A673 (cell line): ENCODE results near the gene SLC14A1. TPM values are rescaled to one million over a fixed set of nuclear protein-coding genes. Genes with fewer than 3 reads are reported as not detected.

Source experiments
- BruUV-seq: library from RNA; stranded (reverse); fragments of 400-500 nt; replicated peaks from 2 replicates; lab custom pipeline; 2021; lab: Mats Ljungman, UMichigan
- CTCF ChIA-PET: fragments of 300-600 bp; sonication (Branson Sonifier 250); formaldehyde crosslinking; loops from one replicate; lab custom pipeline; 2022; ENCODE audit warnings: antibody characterized with exemption; lab: Charles Lee
- POLR2A ChIA-PET: fragments of 300-600 bp; sonication (Branson Sonifier 250); formaldehyde crosslinking; loops from one replicate; lab custom pipeline; 2022; ENCODE audit warnings: antibody characterized with exemption; ENCODE audit not compliant: low non-redundant PET; lab: Charles Lee
- DNase-seq: peaks from one replicate; pipeline ENCODE4 v3.0.0-alpha.2; 2015; ENCODE audit warnings: low spot score
- H3K27ac ChIP-seq: fragments of 200-600 bp; sonication (generic); 2 replicates; pipeline ENCODE4 v1.5.1; 2016; ENCODE audit warnings: mixed run types, low read depth, mild to moderate bottlenecking, mixed read lengths, antibody characterized with exemption, low read length; ENCODE audit not compliant: poor library complexity, severe bottlenecking
- H3K27me3 ChIP-seq: fragments of 200-600 bp; sonication (generic); replicated peaks from 2 replicates; pipeline ENCODE4 v1.6.1; 2017; ENCODE audit warnings: mixed run types, low read depth, mild to moderate bottlenecking, mixed read lengths, antibody characterized with exemption, low read length; ENCODE audit not compliant: insufficient read depth, poor library complexity
- H3K36me3 ChIP-seq: fragments of 200-600 bp; sonication (generic); 2 replicates; pipeline ENCODE4 v1.6.1; 2016; ENCODE audit warnings: mixed run types, mild to moderate bottlenecking, mixed read lengths, antibody characterized with exemption, low read length; ENCODE audit not compliant: insufficient read depth, poor library complexity, severe bottlenecking
- H3K4me1 ChIP-seq: fragments of 200-600 bp; sonication (generic); 2 replicates; pipeline ENCODE4 v1.6.1; 2017; ENCODE audit warnings: mixed run types, mild to moderate bottlenecking, mixed read lengths, antibody characterized with exemption, low read length; ENCODE audit not compliant: insufficient read depth, poor library complexity, severe bottlenecking
- H3K4me3 ChIP-seq: fragments of 200-600 bp; sonication (generic); 2 replicates; pipeline ENCODE4 v1.5.1; 2016; ENCODE audit warnings: low read depth, mixed run types, mild to moderate bottlenecking, mixed read lengths, low read length; ENCODE audit not compliant: poor library complexity, severe bottlenecking
- H3K9me3 ChIP-seq: fragments of 200-600 bp; sonication (generic); 2 replicates; pipeline ENCODE4 v1.6.1; 2016; ENCODE audit warnings: mixed run types, low read depth, mild to moderate bottlenecking, mixed read lengths, antibody characterized with exemption, low read length; ENCODE audit not compliant: poor library complexity, severe bottlenecking
- EZH2 ChIP-seq: fragments of 200-600 bp; sonication (generic); IDR thresholded peaks from 2 replicates; pipeline ENCODE4 v1.6.1; 2017; ENCODE audit warnings: borderline replicate concordance, low read depth, mild to moderate bottlenecking, mixed read lengths, antibody characterized with exemption, low read length; ENCODE audit not compliant: poor library complexity, severe bottlenecking
- intact Hi-C: fragments of 100-400 bp; cut with micrococcal nuclease; formaldehyde crosslinking; loops from one replicate; pipeline ENCODE4 v1.10.0; 2022; ENCODE audit not compliant: unreplicated experiment
- total RNA-seq: library from RNA; stranded (reverse); gene quantifications from 2 replicates; pipeline ENCODE4 v1.2.3, GENCODE V29; 2021
- TF ChIP-seq, protein P1 (sequence below): fragments of 300-800, 200-600 bp; sonication (generic); conservative IDR thresholded peaks from 2 replicates; pipeline ENCODE4 v1.5.1; 2017; ENCODE audit warnings: low read depth, mild to moderate bottlenecking, antibody characterized with exemption, low read length, moderate library complexity, mixed read lengths

The SLC14A1 gene
- total RNA-seq, 1 experiment from 2014 or later, result not detected

DNA sequence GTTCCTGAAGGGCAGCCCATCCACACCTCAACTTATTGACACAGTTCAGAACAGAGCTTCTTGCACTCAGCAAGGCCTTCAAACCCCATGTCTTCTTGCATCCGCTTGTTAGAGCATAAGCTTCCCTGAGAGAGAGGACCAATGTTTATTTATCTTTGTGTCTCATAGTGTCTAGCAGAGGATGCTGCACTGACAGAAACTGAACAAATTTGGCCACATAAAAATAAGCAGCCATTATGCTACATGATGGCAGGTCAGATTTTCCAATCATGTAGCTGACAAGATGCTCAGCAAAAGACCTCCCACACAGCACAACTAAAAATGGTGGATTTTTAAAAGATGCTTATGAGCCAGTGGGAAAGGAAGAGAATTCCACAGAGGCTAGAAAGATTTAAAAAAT is 63.4 kb downstream of the SLC14A1 start:
- CTCF ChIA-PET, result no interaction called here
- POLR2A ChIA-PET, result no interaction called here
- no peak overlapping the region for H3K27ac ChIP-seq
- intact Hi-C loops, result no loop called here
- H3K4me3 ChIP-seq, result no peak overlapping the region
- no peaks in the 10 kb centered on the region for H3K36me3 ChIP-seq
- DNase-seq, result no peak
- TF ChIP-seq, protein P1, sequence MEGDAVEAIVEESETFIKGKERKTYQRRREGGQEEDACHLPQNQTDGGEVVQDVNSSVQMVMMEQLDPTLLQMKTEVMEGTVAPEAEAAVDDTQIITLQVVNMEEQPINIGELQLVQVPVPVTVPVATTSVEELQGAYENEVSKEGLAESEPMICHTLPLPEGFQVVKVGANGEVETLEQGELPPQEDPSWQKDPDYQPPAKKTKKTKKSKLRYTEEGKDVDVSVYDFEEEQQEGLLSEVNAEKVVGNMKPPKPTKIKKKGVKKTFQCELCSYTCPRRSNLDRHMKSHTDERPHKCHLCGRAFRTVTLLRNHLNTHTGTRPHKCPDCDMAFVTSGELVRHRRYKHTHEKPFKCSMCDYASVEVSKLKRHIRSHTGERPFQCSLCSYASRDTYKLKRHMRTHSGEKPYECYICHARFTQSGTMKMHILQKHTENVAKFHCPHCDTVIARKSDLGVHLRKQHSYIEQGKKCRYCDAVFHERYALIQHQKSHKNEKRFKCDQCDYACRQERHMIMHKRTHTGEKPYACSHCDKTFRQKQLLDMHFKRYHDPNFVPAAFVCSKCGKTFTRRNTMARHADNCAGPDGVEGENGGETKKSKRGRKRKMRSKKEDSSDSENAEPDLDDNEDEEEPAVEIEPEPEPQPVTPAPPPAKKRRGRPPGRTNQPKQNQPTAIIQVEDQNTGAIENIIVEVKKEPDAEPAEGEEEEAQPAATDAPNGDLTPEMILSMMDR, result no peak
- TF ChIP-seq EZH2, result no peak
- BruUV-seq, result no TSS peak
- no peaks in the 10 kb centered on the region for H3K9me3 ChIP-seq
- H3K27me3 ChIP-seq, result no peaks in the 10 kb centered on the region
- H3K4me1 ChIP-seq, result no peaks in the 10 kb centered on the region

DNA sequence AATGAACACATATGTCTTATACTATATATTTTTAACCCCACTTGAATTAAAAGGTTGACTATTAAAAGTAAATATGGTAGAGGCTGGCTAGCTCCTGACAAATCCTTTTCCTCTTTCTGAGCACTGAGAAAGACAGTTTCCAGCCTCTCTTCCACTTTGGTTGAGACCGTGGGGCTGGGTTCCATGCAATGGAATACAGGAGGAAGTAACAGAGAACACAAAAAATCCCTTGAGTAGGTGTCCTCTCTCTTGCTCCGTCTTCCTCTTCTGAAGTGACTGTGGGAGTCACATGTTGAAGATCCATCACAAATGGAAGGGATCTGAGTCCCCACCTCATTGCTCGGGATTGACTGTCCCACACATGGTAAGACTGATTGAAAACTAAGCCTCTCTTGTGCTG is 64.9 kb downstream of the SLC14A1 start:
- no peak for DNase-seq
- BruUV-seq, result no TSS peak
- Histone ChIP-seq H3K4me3 (no peak overlapping the region), H3K36me3 (no peaks in the 10 kb centered on the region), H3K9me3 (no peaks in the 10 kb centered on the region), H3K27me3 (no peaks in the 10 kb centered on the region), H3K27ac (no peak overlapping the region), H3K4me1 (no peaks in the 10 kb centered on the region)
- intact Hi-C loops, result no loop called here
- TF ChIP-seq EZH2, result no peak
- TF ChIP-seq, protein P1, result no peak
- CTCF ChIA-PET, result no interaction called here
- POLR2A ChIA-PET, result no interaction called here

DNA sequence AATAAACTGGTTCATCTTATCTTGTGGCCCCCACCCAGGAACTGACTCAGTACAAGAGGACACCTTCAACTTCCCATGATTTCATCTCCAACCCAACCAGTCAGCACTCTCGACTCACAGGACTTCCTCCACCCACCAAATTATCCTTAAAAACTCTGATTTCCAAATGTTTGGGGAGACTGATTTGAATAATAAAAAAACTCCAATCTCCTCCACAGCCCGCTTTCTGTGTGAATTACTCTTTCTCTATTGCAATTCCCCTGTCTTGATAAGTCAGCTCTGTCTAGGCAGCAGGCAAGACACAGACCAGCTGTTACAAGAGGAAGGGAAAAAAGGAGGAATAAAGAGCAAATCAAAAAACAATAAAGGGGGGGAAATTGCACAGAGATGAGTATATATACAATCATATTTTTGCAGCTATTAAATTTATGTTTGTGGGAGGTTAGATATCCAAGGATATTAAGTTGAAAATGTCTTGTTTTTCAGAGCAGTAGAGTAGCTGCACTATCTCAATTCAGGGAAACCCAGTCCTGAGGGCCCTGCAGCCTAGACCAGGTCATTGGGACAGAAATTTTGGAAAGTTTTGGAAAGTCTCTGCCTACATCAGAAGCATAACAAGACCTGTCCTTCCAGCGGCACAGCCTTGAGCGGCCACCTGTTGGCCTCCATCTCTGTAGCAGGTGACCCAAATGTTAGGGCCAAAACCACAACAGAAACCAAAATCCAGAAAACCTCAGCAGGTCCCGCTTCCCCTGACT is 68.7 kb downstream of the SLC14A1 start:
- Histone ChIP-seq H3K36me3 (no peaks in the 10 kb centered on the region), H3K4me3 (no peak overlapping the region), H3K9me3 (no peaks in the 10 kb centered on the region), H3K27ac (no peak overlapping the region), H3K27me3 (no peaks in the 10 kb centered on the region), H3K4me1 (no peaks in the 10 kb centered on the region)
- CTCF ChIA-PET, result no interaction called here
- no peak for TF ChIP-seq EZH2
- TF ChIP-seq, protein P1, result no peak
- BruUV-seq, result no TSS peak
- intact Hi-C loops, result no loop called here
- POLR2A ChIA-PET, result no interaction called here
- no peak for DNase-seq
